A549 treated with RU486 at 1 μM for 4 hours (cell line): Measurements from ENCODE around the gene NKX2-4. TPM values are rescaled to one million over a fixed set of nuclear protein-coding genes. Genes with fewer than 3 reads are reported as not detected.

Experiments
- total RNA-seq: library from RNA; stranded (reverse); fragments of 200-300 nt; extraction: Qiagen RNA extraction; gene quantifications from 5 replicates; pipeline ENCODE4 v1.2.3, GENCODE V29; 2022; ENCODE audit warnings: low read depth

NKX2-4 gene
- total RNA-seq: 0.06 TPM in 1 of 5 replicates, not detected in the others

DNA sequence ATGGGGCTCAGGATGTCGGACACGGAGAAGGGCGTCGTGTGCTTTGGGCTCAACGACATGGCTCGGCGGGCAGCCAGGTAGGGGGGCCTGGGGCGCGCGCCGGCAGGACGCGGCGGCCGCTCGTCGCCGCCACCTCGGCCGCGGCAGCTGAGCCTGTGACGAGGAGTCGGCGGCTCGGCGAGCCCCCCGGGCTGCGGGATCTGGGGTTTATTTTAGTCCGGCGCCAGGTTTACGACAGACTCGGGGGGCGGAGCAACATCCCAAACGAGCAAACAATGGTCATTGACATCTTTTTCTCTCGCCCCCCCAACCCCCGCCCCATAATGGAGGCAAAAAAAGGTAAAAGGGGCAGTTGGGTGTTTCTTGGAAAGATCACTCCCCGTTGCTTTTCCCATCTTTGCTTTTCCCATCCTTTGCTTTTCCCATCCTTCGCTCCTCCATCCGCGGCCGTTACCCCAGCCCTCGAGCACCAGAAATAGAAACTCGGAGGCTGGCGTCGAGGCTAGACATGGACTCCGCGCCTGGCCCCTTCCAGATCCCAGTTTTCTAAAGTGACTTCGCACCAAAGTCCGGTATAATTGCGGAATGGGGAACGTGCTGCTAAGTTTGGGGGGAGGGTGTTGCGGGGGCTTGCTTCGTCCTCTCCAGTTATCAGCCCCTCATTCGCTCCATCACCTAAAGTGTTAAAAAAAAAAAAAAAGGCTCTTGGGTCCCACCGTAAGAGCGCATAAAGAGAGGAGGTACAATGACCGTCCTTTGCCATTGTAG lies at the start of gene NKX2-4:
NKX2-4 (minus strand) TSS at position 186 of the 768 bp plus-strand sequence; CDS start at position 59, 127 bp downstream.

Other genes starting within 250 kb of the NKX2-4 start
- gene XRN2, start 94.2 kb downstream of the NKX2-4 start, total RNA-seq: 84.8 to 121 TPM (median 98.4 TPM) in 5 replicates
- not detected in 5 replicates for gene NKX2-2, start 116.5 kb upstream of the NKX2-4 start, total RNA-seq